HCT116 (cell line): Measurements from ENCODE around the gene PBLD. TPM values are rescaled to one million over a fixed set of nuclear protein-coding genes. Genes with fewer than 3 reads are reported as not detected.
A peak's percentile ranks its signal among the peaks of the same experiment; 100 is the strongest.

Experiments used
- ATAC-seq: fragments of 200-7000 bp; cut with Tn5 transposase; 2 replicates; pipeline ENCODE4 v1.9.1; 2020; ENCODE audit warnings: mild to moderate bottlenecking, moderate library complexity
- BruUV-seq: library from RNA; stranded (reverse); fragments of 400-500 nt; replicated peaks from 2 replicates; lab custom pipeline; 2021; lab: Mats Ljungman, UMichigan
- CTCF ChIA-PET: fragments of 300-600 bp; sonication (Branson Sonifier 250); formaldehyde crosslinking; loops from one replicate; lab custom pipeline; 2021; ENCODE audit warnings: antibody characterized with exemption; lab: Charles Lee
- POLR2A ChIA-PET: fragments of 300-600, 350-600 bp; sonication (Branson Sonifier 250); formaldehyde crosslinking; loops from one replicate; lab custom pipeline; 2021; ENCODE audit warnings: antibody characterized with exemption; lab: Charles Lee
- RAD21 ChIA-PET, 2 experiments: fragments of 300-600 bp; sonication (Branson Sonifier 250); formaldehyde crosslinking; loops; one replicate each; lab custom pipeline; 2023; ENCODE audit warnings: low total read pairs in 2 of 2; ENCODE audit not compliant: uncharacterized antibody in 2 of 2, unreplicated experiment in 2 of 2, low non-redundant PET in 1 of 2; lab: Charles Lee
- DNase-seq: peaks from one replicate; pipeline ENCODE4 v3.0.0-alpha.2; 2010; ENCODE audit warnings: low read depth, low spot score
- H2AFZ ChIP-seq: fragments of 200-600 bp; shearing (Covaris generic), sonication (generic); 2 replicates; pipeline ENCODE4 v1.6.1; 2017; ENCODE audit warnings: low read depth, mixed run types, mixed read lengths, antibody characterized with exemption, low read length; ENCODE audit not compliant: poor library complexity, severe bottlenecking
- H3K27ac ChIP-seq: 2 replicates; pipeline ENCODE4 v1.5.1; 2012; ENCODE audit warnings: low read depth, low read length
- H3K27me3 ChIP-seq: fragments of 200-600 bp; sonication (generic); 2 replicates; pipeline ENCODE4 v1.6.1; 2016; ENCODE audit warnings: mixed run types, low read length, mixed read lengths; ENCODE audit not compliant: insufficient read depth
- H3K36me3 ChIP-seq, 2 experiments: fragments of 200-500 bp in 1 of 2; fragments of 200-600 bp in 1 of 2; sonication (Bioruptor generic) in 1 of 2; sonication (generic) in 1 of 2; 2 replicates each; pipeline versions ENCODE4 v1.5.1 to v1.6.1; 2014 to 2016; ENCODE audit warnings: low read length in 2 of 2, inconsistent platforms in 1 of 2, mixed read lengths in 1 of 2, mixed run types in 1 of 2; ENCODE audit not compliant: insufficient read depth in 2 of 2, control insufficient read depth in 1 of 2
- H3K4me1 ChIP-seq, 2 experiments: fragments of 200-600 bp in 1 of 2; sonication (generic) in 1 of 2; 2 replicates each; pipeline versions ENCODE4 v1.5.1 to v1.6.1; 2012 to 2017; ENCODE audit warnings: low read length in 2 of 2, inconsistent platforms in 1 of 2, mild to moderate bottlenecking in 1 of 2, mixed read lengths in 1 of 2, mixed run types in 1 of 2, moderate library complexity in 1 of 2; ENCODE audit not compliant: insufficient read depth in 2 of 2, control insufficient read depth in 1 of 2
- H3K4me2 ChIP-seq: fragments of 200-600 bp; sonication (generic); 2 replicates; pipeline ENCODE4 v1.6.1; 2017; ENCODE audit warnings: mixed run types, low read length, mixed read lengths
- H3K4me3 ChIP-seq, 2 experiments: fragments of 200-600 bp in 1 of 2; sonication (generic) in 1 of 2; replicated peaks in 1 of 2; 2 replicates each; pipeline ENCODE4 v1.5.1; 2011 to 2016; ENCODE audit warnings: low read length in 2 of 2, control low read depth in 1 of 2, low read depth in 1 of 2, mild to moderate bottlenecking in 1 of 2, mixed read lengths in 1 of 2, mixed run types in 1 of 2
- H3K79me2 ChIP-seq: fragments of 200-600 bp; sonication (generic); 2 replicates; pipeline ENCODE4 v1.6.1; 2017; ENCODE audit warnings: mild to moderate bottlenecking, mixed run types, low read length, moderate library complexity, mixed read lengths; ENCODE audit not compliant: insufficient read depth
- H3K9ac ChIP-seq: fragments of 200-600 bp; sonication (generic); 2 replicates; pipeline ENCODE4 v1.6.1; 2016; ENCODE audit warnings: low read length, mixed read lengths
- H3K9me2 ChIP-seq: fragments of 200-600 bp; sonication (generic), shearing (Covaris generic); 2 replicates; pipeline ENCODE4 v1.6.1; 2017; ENCODE audit warnings: mixed run types, mild to moderate bottlenecking, moderate library complexity; ENCODE audit not compliant: insufficient read depth
- H3K9me3 ChIP-seq, 2 experiments: fragments of 200-500 bp in 1 of 2; fragments of 200-600 bp in 1 of 2; sonication (Bioruptor generic) in 1 of 2; sonication (generic) in 1 of 2; 2 replicates each; pipeline ENCODE4 v1.6.1; 2014 to 2017; ENCODE audit warnings: low read length in 2 of 2, mixed read lengths in 2 of 2, inconsistent platforms in 1 of 2, low read depth in 1 of 2, mild to moderate bottlenecking in 1 of 2, mixed run types in 1 of 2, moderate library complexity in 1 of 2; ENCODE audit not compliant: control insufficient read depth in 1 of 2, insufficient read depth in 1 of 2
- H4K20me1 ChIP-seq: fragments of 200-600 bp; sonication (generic), shearing (Covaris generic); 2 replicates; pipeline ENCODE4 v1.6.1; 2017; ENCODE audit warnings: mixed run types, mild to moderate bottlenecking, moderate library complexity; ENCODE audit not compliant: insufficient read depth
- CEBPB ChIP-seq: IDR thresholded peaks from 2 replicates; pipeline ENCODE4 v1.6.1; 2012; ENCODE audit warnings: low read depth
- EZH2 ChIP-seq: fragments of 200-600 bp; sonication (generic); IDR thresholded peaks from 2 replicates; pipeline ENCODE4 v1.6.1; 2017; ENCODE audit warnings: antibody characterized with exemption, mixed run types
- POLR2A ChIP-seq: IDR thresholded peaks from 2 replicates; pipeline ENCODE4 v1.7.0; 2011; ENCODE audit warnings: borderline replicate concordance; ENCODE audit not compliant: insufficient read depth, insufficient read length; ENCODE audit errors: extremely low read depth
- intact Hi-C: fragments of 100-400 bp; cut with micrococcal nuclease; formaldehyde crosslinking; loops from 2 replicates; pipeline ENCODE4 v1.10.0; 2022
- total RNA-seq: library from RNA; stranded (reverse); gene quantifications from one replicate; pipeline ENCODE4 v1.2.1, GENCODE V29; 2021; ENCODE audit not compliant: unreplicated experiment

The PBLD gene
- total RNA-seq, 1 experiment from 2014 or later: 2.2 TPM

GRCh38 chr10:68334672-68335467 lies 2.1 kb upstream of the PBLD start:
- Histone ChIP-seq H2AFZ (no peak overlapping the region), H3K27ac (no peak overlapping the region), H3K27me3 (no peaks in the 10 kb centered on the region), H3K4me3 (no peak overlapping the region), H3K9me2 (no peaks in the 10 kb centered on the region), H3K9me3 (no peaks in the 10 kb centered on the region), H3K4me2 (peak overlapping the region; percentile 94; the same call in 1 of the 2 replicates), H3K9ac (no peak overlapping the region), H4K20me1 (peaks cover 61% of the 10 kb centered on the region; the same call in 1 of the 2 replicates), H3K36me3 (peaks cover 23 to 35% of the 10 kb centered on the region in 2 experiments), H3K4me1 (peaks cover 25% of the 10 kb centered on the region in 2 experiments), H3K79me2 (peaks cover 80% of the 10 kb centered on the region)
- intact Hi-C loops: loop anchor here (10.0 kb wide), 1 partner anchor 480 kb away; no protein-coding TSS in a partner anchor
- ChIA-PET RAD21 (no interaction called here), CTCF (no interaction called here), POLR2A (no interaction called here)
- DNase-seq (no peak), ATAC-seq (no peak)
- no TSS peak for BruUV-seq
- no peak for TF ChIP-seq EZH2

GRCh38 chr10:68333440-68334431 lies 1.0 kb upstream of the PBLD start:
- Histone ChIP-seq H3K79me2 (peaks cover 69% of the 10 kb centered on the region), H3K9me2 (no peaks in the 10 kb centered on the region), H4K20me1 (peaks cover 58% of the 10 kb centered on the region; the same call in 1 of the 2 replicates), H3K4me3 (peak overlapping the region; percentile 89 to 90), H3K9ac (peak overlapping the region; percentile 96), H3K9me3 (no peaks in the 10 kb centered on the region), H3K27me3 (no peaks in the 10 kb centered on the region), H3K27ac (peak overlapping the region; percentile 85; the same call in 1 of the 2 replicates), H3K36me3 (peaks cover 15 to 24% of the 10 kb centered on the region in 2 experiments; a peak in 3 of 4 replicates), H3K4me1 (peaks cover 31 to 33% of the 10 kb centered on the region in 2 experiments), H3K4me2 (peak overlapping the region; percentile 94), H2AFZ (no peak overlapping the region)
- no TSS peak for BruUV-seq
- POLR2A ChIA-PET: interaction anchor here (1.0 to 1.2 kb wide), 2 partner anchors 10 to 19 kb away, joined by 3 to 6 read pairs; no protein-coding TSS in a partner anchor
- RAD21 ChIA-PET: no interaction called here
- CTCF ChIA-PET: no interaction called here
- no peak for ATAC-seq
- no peak for DNase-seq
- TF ChIP-seq POLR2A: no peak
- TF ChIP-seq CEBPB: 0 out of 2 replicates have a peak, but pooled peaks have one; percentile 0
- intact Hi-C loops: loop anchor here (10.0 kb wide), 1 partner anchor 479 kb away; no protein-coding TSS in a partner anchor
